ENCODE results near the gene EPHA8. TPM values are rescaled to one million over a fixed set of nuclear protein-coding genes. Genes with fewer than 3 reads are reported as not detected.

EPHA8 gene
- total and polyA plus RNA-seq, 7 donors, result 0.01 to 0.03 TPM; not detected in 5

GRCh38 chr1:22567994-22568393 lies 4.7 kb downstream of the EPHA8 start:
- intact Hi-C loops (cut with DNase I), result no loop called here
- Histone ChIP-seq H3K27ac (no peak overlapping the region), H3K4me3 (no peak overlapping the region), H3K36me3 (ENCODE audit: insufficient read depth in 1 of 2, low read depth in 1 of 2) (no peaks in the 10 kb centered on the region), H3K4me1 (no peaks in the 10 kb centered on the region), H3K9me3 (no peaks in the 10 kb centered on the region), H3K27me3 (ENCODE audit: insufficient read depth in 3 of 3, low read length in 2 of 3) (peaks cover 0 to 51% (median 15%) of the 10 kb centered on the region in 3 donors)
- WGBS, 3 donors, result 76 to 86% (median 77%) methylated on average over 6 of the region's 6 CpGs
- no peak for TF ChIP-seq CTCF (IDR thresholded peaks at IDR 0.05)
- DNase-seq (no peak), ATAC-seq (no peak)

- no peak overlapping the region for H3K4me3 ChIP-seq
- no peak for ATAC-seq
- H3K27ac ChIP-seq, result no peak overlapping the region
- H3K27me3 ChIP-seq (ENCODE audit: insufficient read depth in 3 of 3, low read length in 2 of 3), result peaks cover 0 to 56% (median 9%) of the 10 kb centered on the region in 3 donors
- intact Hi-C loops (cut with DNase I), result no loop called here
- no peaks in the 10 kb centered on the region for H3K9me3 ChIP-seq
- 83 to 90% (median 84%) methylated on average over 7 of the region's 7 CpGs for WGBS, 3 donors
- TF ChIP-seq CTCF (IDR thresholded peaks at IDR 0.05), result no peak
- no peaks in the 10 kb centered on the region for H3K4me1 ChIP-seq
- no peaks in the 10 kb centered on the region for H3K36me3 ChIP-seq (ENCODE audit: insufficient read depth in 1 of 2, low read depth in 1 of 2)
- no peak for DNase-seq
Observed at GRCh38 chr1:22569269-22569668, 6.0 kb downstream of the EPHA8 start.

GRCh38 chr1:22570140-22570909 lies 7.0 kb downstream of the EPHA8 start:
- DNase-seq (no peak), ATAC-seq (no peak)
- no peaks in the 10 kb centered on the region for H3K4me1 ChIP-seq
- no peaks in the 10 kb centered on the region for H3K9me3 ChIP-seq
- TF ChIP-seq CTCF (IDR thresholded peaks at IDR 0.05), result no peak
- H3K4me3 ChIP-seq, result no peak overlapping the region
- 88 to 92% (median 91%) methylated on average over 34 of the region's 34 CpGs for WGBS, 3 donors
- intact Hi-C loops (cut with DNase I), result no loop called here
- H3K27me3 ChIP-seq (ENCODE audit: insufficient read depth in 3 of 3, low read length in 2 of 3), result peaks cover 0 to 56% (median 2%) of the 10 kb centered on the region in 3 donors
- H3K36me3 ChIP-seq (ENCODE audit: insufficient read depth in 1 of 2, low read depth in 1 of 2), result no peaks in the 10 kb centered on the region
- no peak overlapping the region for H3K27ac ChIP-seq

GRCh38 chr1:22572818-22573217 lies 9.5 kb downstream of the EPHA8 start:
- intact Hi-C loops (cut with DNase I), result no loop called here
- DNase-seq (no peak), ATAC-seq (no peak)
- Histone ChIP-seq H3K27ac (no peak overlapping the region), H3K4me3 (no peak overlapping the region), H3K9me3 (no peaks in the 10 kb centered on the region), H3K4me1 (no peaks in the 10 kb centered on the region), H3K36me3 (ENCODE audit: insufficient read depth in 1 of 2, low read depth in 1 of 2) (no peaks in the 10 kb centered on the region), H3K27me3 (ENCODE audit: insufficient read depth in 3 of 3, low read length in 2 of 3) (peaks cover 0 to 45% (median 0%) of the 10 kb centered on the region in 3 donors)
- TF ChIP-seq CTCF (IDR thresholded peaks at IDR 0.05), result no peak
- WGBS, 3 donors, result 11 to 15% (median 15%) methylated on average over 9 of the region's 9 CpGs

- ATAC-seq (no peak), DNase-seq (no peak)
- Histone ChIP-seq H3K4me1 (no peaks in the 10 kb centered on the region), H3K27me3 (ENCODE audit: insufficient read depth in 3 of 3, low read length in 2 of 3) (peaks cover 0 to 45% (median 0%) of the 10 kb centered on the region in 3 donors), H3K9me3 (no peaks in the 10 kb centered on the region), H3K36me3 (ENCODE audit: insufficient read depth in 1 of 2, low read depth in 1 of 2) (no peaks in the 10 kb centered on the region), H3K27ac (no peak overlapping the region), H3K4me3 (no peak overlapping the region)
- WGBS, 3 donors, result 19 to 27% (median 24%) methylated on average over 7 of the region's 7 CpGs
- TF ChIP-seq CTCF (IDR thresholded peaks at IDR 0.05), result no peak
- intact Hi-C loops (cut with DNase I), result no loop called here
Observed at GRCh38 chr1:22573237-22573636, 9.9 kb downstream of the EPHA8 start.

Data from psoas muscle (tissue), 8 donors.